Sigmoid colon (tissue), 4 donors: ENCODE measurements around the gene SLC6A3.

Experiments used
- CTCF ChIP-seq, 4 experiments: fragments of 450-650 bp in 3 of 4; fragments of 200-600 bp in 1 of 4; IDR thresholded peaks; one replicate each; pipeline ENCODE4 v1.5.1; 2016 to 2019; ENCODE audit warnings: antibody characterized with exemption in 4 of 4, mild to moderate bottlenecking in 3 of 4, moderate library complexity in 2 of 4
- EP300 ChIP-seq, 4 donors: sonication (generic); formaldehyde crosslinking; IDR thresholded peaks; one replicate each; pipeline ENCODE4 v1.6.1; 2017; ENCODE audit warnings: antibody characterized with exemption in 4 of 4

- TF ChIP-seq CTCF (IDR thresholded peaks at IDR 0.05) (no peak), EP300 (IDR thresholded peaks at IDR 0.05) (no peak)
Measured at GRCh38 chr5:1437226-1437829, 7.9 kb downstream of the SLC6A3 start.
